Endothelial cell of umbilical vein (primary cell): ENCODE measurements around the gene LYSMD3. TPM values are rescaled to one million over a fixed set of nuclear protein-coding genes. Genes with fewer than 3 reads are reported as not detected.

Experiments used
- BruUV-seq: library from RNA; stranded (reverse); fragments of 400-500 nt; replicated peaks from 2 replicates; lab custom pipeline; 2021; lab: Mats Ljungman, UMichigan
- CTCF ChIA-PET: fragments of 300-600, 350-600 bp; sonication (Branson Sonifier 250); formaldehyde crosslinking; loops from one replicate; lab custom pipeline; 2021; ENCODE audit warnings: antibody characterized with exemption, inconsistent platforms; lab: Charles Lee
- POLR2A ChIA-PET: fragments of 300-600, 350-600 bp; sonication (Branson Sonifier 250); formaldehyde crosslinking; loops from one replicate; lab custom pipeline; 2021; ENCODE audit warnings: antibody characterized with exemption, inconsistent platforms; lab: Charles Lee
- DNase-seq: peaks from one replicate; pipeline ENCODE4 v3.0.0-alpha.2; 2011; ENCODE audit warnings: low read depth, low spot score
- FAIRE-seq: peaks from 2 replicates; lab custom pipeline; 2011; peaks lifted over from hg19 to GRCh38; lab: Jason Lieb, UNC
- H2AFZ ChIP-seq: 2 replicates; pipeline ENCODE4 v1.6.0; 2012; ENCODE audit warnings: low read depth, low read length, control low read depth, inconsistent platforms
- H3K27ac ChIP-seq: 2 replicates; pipeline ENCODE4 v1.5.1; 2011; ENCODE audit warnings: low read depth, mild to moderate bottlenecking, control low read depth, low read length, moderate library complexity; ENCODE audit not compliant: insufficient read depth
- H3K27me3 ChIP-seq, 2 experiments: 2 replicates each; pipeline versions ENCODE4 v1.6.0 to v1.6.1; 2011; ENCODE audit warnings: low read length in 2 of 2, mixed read lengths in 1 of 2; ENCODE audit not compliant: control insufficient read depth in 2 of 2, insufficient read depth in 2 of 2
- H3K36me3 ChIP-seq, 2 experiments: 2 replicates in 1 of 2; 3 replicates in 1 of 2; pipeline ENCODE4 v1.5.1; 2011; ENCODE audit warnings: low read length in 2 of 2, mild to moderate bottlenecking in 1 of 2, moderate library complexity in 1 of 2; ENCODE audit not compliant: control insufficient read depth in 2 of 2, insufficient read depth in 2 of 2; ENCODE audit errors: extremely low read depth in 1 of 2
- H3K4me1 ChIP-seq: 3 replicates; pipeline ENCODE4 v1.5.1; 2011; ENCODE audit warnings: mild to moderate bottlenecking, low read length; ENCODE audit not compliant: control insufficient read depth, insufficient read depth; ENCODE audit errors: extremely low read depth
- H3K4me2 ChIP-seq: 2 replicates; pipeline ENCODE4 v1.6.1; 2011; ENCODE audit warnings: low read length, control low read depth, mixed read lengths; ENCODE audit not compliant: insufficient read depth
- H3K4me3 ChIP-seq, 3 experiments: fragments of 200-600 bp in 1 of 3; sonication (generic), shearing (Covaris generic) in 1 of 3; replicated peaks in 1 of 3; 2 replicates each; pipeline ENCODE4 v1.5.1; 2011 to 2016; ENCODE audit warnings: control low read depth in 3 of 3, low read length in 3 of 3, mild to moderate bottlenecking in 2 of 3, inconsistent platforms in 1 of 3, low read depth in 1 of 3, moderate library complexity in 1 of 3; ENCODE audit not compliant: insufficient read depth in 1 of 3
- H3K79me2 ChIP-seq: 2 replicates; pipeline ENCODE4 v1.6.0; 2012; ENCODE audit warnings: low read length, inconsistent platforms; ENCODE audit not compliant: control insufficient read depth, insufficient read depth
- H3K9ac ChIP-seq: replicated peaks from 2 replicates; pipeline ENCODE3; 2011; ENCODE audit warnings: low read length, control low read depth; ENCODE audit not compliant: insufficient read depth; ENCODE audit errors: extremely low read depth
- H3K9me1 ChIP-seq: replicated peaks from 3 replicates; pipeline ENCODE4 v1.6.0; 2011; ENCODE audit warnings: mild to moderate bottlenecking, low read length; ENCODE audit not compliant: control insufficient read depth, insufficient read depth; ENCODE audit errors: extremely low read depth
- H3K9me3 ChIP-seq: replicated peaks from 2 replicates; pipeline ENCODE4 v1.5.1; 2012; ENCODE audit warnings: low read length, inconsistent platforms; ENCODE audit not compliant: control insufficient read depth, insufficient read depth
- H4K20me1 ChIP-seq: replicated peaks from 2 replicates; pipeline ENCODE3; 2011; ENCODE audit warnings: mild to moderate bottlenecking, low read length; ENCODE audit not compliant: control insufficient read depth, insufficient read depth; ENCODE audit errors: extremely low read depth
- EZH2 ChIP-seq: IDR thresholded peaks from 2 replicates; pipeline ENCODE4 v1.6.1; 2012; ENCODE audit warnings: borderline replicate concordance, low read depth, mild to moderate bottlenecking, moderate library complexity, low read length, inconsistent platforms; ENCODE audit not compliant: severe bottlenecking
- FOS ChIP-seq: IDR thresholded peaks from 2 replicates; pipeline ENCODE4 v1.6.1; 2011; ENCODE audit warnings: mild to moderate bottlenecking, low read length, moderate library complexity, borderline replicate concordance; ENCODE audit not compliant: insufficient read depth
- GATA2 ChIP-seq: IDR thresholded peaks from 2 replicates; pipeline ENCODE4 v1.7.0; 2011; ENCODE audit warnings: low read depth, mild to moderate bottlenecking, moderate library complexity, mixed read lengths, low read length; ENCODE audit not compliant: insufficient read length, insufficient read depth
- JUN ChIP-seq: IDR thresholded peaks from 2 replicates; pipeline ENCODE4 v1.6.1; 2011; ENCODE audit warnings: borderline replicate concordance, low read depth; ENCODE audit not compliant: insufficient read length, insufficient read depth
- MYC ChIP-seq: IDR thresholded peaks from one replicate; pipeline ENCODE4 v1.6.1; 2011; ENCODE audit warnings: mild to moderate bottlenecking, low read depth, low read length
- POLR2A ChIP-seq: IDR thresholded peaks from 2 replicates; pipeline ENCODE4 v1.6.1; 2012; ENCODE audit warnings: low read depth, mild to moderate bottlenecking, control low read depth, low read length
- POLR2AphosphoS5 ChIP-seq: IDR thresholded peaks from 2 replicates; pipeline ENCODE4 v1.6.1; 2012; ENCODE audit warnings: low read depth, mild to moderate bottlenecking, control low read depth, low read length, moderate library complexity; ENCODE audit not compliant: insufficient read depth
- dilution Hi-C: fragments of 300-500 bp; cut with MboI; formaldehyde crosslinking; loops from one replicate; pipeline ENCODE4 v1.15.0; 2019; ENCODE audit warnings: low sequenced_read_pairs; ENCODE audit not compliant: extremely low pct_ligation_motif_present
- intact Hi-C: fragments of 100-400 bp; cut with micrococcal nuclease; formaldehyde crosslinking; loops from one replicate; pipeline ENCODE4 v1.10.0; 2022
- polyA plus RNA-seq, 4 experiments: library from polyadenylated mRNA; depleted of rRNA in 3 of 4; stranded (reverse) in 3 of 4; unstranded in 1 of 4; fragments of >200 nt; gene quantifications; 2 replicates each; pipeline versions ENCODE4 v1.2.1 to v1.2.3, GENCODE V29; 2011 to 2012; ENCODE audit warnings: missing spikeins in 1 of 4
- total RNA-seq: library from RNA; stranded (reverse); gene quantifications from 2 replicates; pipeline ENCODE4 v1.2.3, GENCODE V29; 2021
- TF ChIP-seq, protein P1 (sequence below): IDR thresholded peaks from 2 replicates; pipeline ENCODE4 v1.6.1; 2011; ENCODE audit not compliant: insufficient read depth, insufficient read length
- TF ChIP-seq, protein P2 (sequence below), 2 donors: IDR thresholded peaks; 1 replicate in 1 of 2; 2 replicates in 1 of 2; pipeline ENCODE4 v1.5.1; 2011; ENCODE audit warnings: low read length in 2 of 2, mild to moderate bottlenecking in 2 of 2, moderate library complexity in 2 of 2, control low read depth in 1 of 2, inconsistent platforms in 1 of 2, low read depth in 1 of 2; ENCODE audit not compliant: insufficient read depth in 1 of 2; ENCODE audit errors: extremely low read depth in 1 of 2

Gene LYSMD3
- total and polyA plus RNA-seq, 2 donors (not counting 3 experiments of a cell fraction or from before 2014, with no cell fraction given), result 6.0 to 21.3 TPM

DNA sequence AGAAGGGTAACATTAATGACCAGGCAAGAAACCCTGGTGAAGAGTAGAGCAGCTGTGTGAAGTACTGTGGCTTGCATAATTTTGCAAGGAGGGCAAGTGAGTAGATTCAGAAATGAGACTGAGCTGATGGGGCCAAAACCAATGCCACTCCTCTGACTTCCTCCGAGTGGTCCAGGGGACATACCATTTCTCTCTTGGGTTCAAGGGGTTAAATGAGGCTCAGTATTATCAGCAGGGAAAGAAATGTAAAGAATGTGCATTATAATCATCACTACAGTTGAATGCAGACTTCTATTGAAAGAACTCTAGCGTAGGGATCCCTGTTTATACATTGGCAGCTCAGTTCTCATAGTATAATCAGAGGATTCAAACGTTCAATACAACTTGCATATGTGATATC, 44.8 kb downstream of the LYSMD3 start:
- POLR2A ChIA-PET, result no interaction called here
- dilution Hi-C loops, result no loop called here
- Histone ChIP-seq H3K79me2 (peaks cover 18% of the 10 kb centered on the region), H3K4me2 (no peak overlapping the region), H3K27ac (no peak overlapping the region), H3K9ac (no peak overlapping the region), H3K4me3 (no peak overlapping the region), H3K27me3 (no peaks in the 10 kb centered on the region), H2AFZ (no peak overlapping the region), H3K36me3 (no peaks in the 10 kb centered on the region), H3K9me3 (no peaks in the 10 kb centered on the region), H3K4me1 (peaks cover 2% of the 10 kb centered on the region), H3K9me1 (no peaks in the 10 kb centered on the region), H4K20me1 (no peaks in the 10 kb centered on the region)
- no peak for DNase-seq
- intact Hi-C loops, result no loop called here
- FAIRE-seq, result no peak
- no TSS peak for BruUV-seq
- CTCF ChIA-PET, result interaction anchor here (0.9 kb wide), 1 partner anchor 13 kb away, joined by 4 read pairs; no protein-coding TSS in a partner anchor
- no peak for TF ChIP-seq GATA2
- no peak for TF ChIP-seq POLR2A
- no peak for TF ChIP-seq POLR2AphosphoS5
- TF ChIP-seq, protein P1, sequence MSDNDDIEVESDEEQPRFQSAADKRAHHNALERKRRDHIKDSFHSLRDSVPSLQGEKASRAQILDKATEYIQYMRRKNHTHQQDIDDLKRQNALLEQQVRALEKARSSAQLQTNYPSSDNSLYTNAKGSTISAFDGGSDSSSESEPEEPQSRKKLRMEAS, result no peak
- no peak for TF ChIP-seq JUN
- no peak for TF ChIP-seq FOS
- TF ChIP-seq MYC, result no peak
- TF ChIP-seq EZH2, result no peak
- TF ChIP-seq, protein P2, sequence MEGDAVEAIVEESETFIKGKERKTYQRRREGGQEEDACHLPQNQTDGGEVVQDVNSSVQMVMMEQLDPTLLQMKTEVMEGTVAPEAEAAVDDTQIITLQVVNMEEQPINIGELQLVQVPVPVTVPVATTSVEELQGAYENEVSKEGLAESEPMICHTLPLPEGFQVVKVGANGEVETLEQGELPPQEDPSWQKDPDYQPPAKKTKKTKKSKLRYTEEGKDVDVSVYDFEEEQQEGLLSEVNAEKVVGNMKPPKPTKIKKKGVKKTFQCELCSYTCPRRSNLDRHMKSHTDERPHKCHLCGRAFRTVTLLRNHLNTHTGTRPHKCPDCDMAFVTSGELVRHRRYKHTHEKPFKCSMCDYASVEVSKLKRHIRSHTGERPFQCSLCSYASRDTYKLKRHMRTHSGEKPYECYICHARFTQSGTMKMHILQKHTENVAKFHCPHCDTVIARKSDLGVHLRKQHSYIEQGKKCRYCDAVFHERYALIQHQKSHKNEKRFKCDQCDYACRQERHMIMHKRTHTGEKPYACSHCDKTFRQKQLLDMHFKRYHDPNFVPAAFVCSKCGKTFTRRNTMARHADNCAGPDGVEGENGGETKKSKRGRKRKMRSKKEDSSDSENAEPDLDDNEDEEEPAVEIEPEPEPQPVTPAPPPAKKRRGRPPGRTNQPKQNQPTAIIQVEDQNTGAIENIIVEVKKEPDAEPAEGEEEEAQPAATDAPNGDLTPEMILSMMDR (IDR thresholded peaks at IDR 0.05; ENCODE audit: extremely low read depth in 1 of 2, insufficient read depth in 1 of 2, low read depth in 1 of 2, low read length in 2 of 2), result no peak
